Measurements from ENCODE around the gene ADM2. TPM values are rescaled to one million over a fixed set of nuclear protein-coding genes. Genes with fewer than 3 reads are reported as not detected.

The ADM2 gene
- total RNA-seq, 4 donors from 2014 or later: 0.53 TPM; not detected in 3

DNA sequence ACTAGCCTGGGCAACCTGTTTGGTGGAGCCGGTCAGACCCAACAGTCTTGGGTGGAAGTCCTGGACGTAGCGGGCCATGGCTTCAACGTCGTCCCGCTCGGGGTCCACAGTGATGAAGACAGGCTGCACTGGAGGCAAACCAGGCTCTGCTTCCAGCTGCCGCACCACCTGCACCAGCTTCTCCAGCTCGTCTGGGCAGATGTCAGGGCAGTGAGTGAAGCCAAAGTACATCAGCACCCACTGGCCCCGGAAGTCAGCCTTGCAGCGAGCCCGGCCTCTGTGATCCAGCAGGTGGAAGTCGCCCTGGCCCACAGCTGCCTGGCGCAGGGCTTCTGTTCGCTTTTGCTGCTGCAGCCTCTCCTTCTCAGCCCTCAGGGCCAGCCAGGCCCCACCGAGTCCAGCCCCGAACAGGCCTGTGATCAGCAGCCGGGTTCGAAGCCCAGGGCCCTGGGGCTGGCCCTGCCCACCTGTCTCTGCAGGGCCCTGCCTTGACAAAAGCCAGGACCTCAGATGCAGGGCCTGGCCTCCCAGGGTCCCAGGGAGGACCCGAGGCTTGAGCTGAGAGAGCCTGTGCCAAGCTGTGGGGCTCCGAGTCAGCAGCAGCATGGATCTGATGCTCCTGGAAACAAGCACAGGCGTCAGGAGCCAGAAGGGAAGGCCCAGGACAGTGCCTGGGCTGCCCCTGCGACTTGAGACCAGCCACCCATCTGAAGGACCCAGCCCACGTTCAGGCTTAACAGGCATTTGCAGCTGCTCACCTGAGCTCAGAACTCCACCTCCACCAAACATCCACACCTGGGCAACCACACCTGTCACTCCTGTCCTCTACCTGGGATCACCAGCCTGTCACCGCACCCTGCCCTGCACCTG is 42.7 kb downstream of the ADM2 start:
- Histone ChIP-seq H3K9me3 (no peaks in the 10 kb centered on the region), H3K4me3 (peak overlapping the region; percentile 68 to 91 (median 83)), H3K4me1 (peaks cover 13 to 18% of the 10 kb centered on the region in 2 donors), H3K27me3 (peaks cover 0 to 7% (median 3%) of the 10 kb centered on the region in 3 donors), H3K36me3 (peaks cover 0 to 36% of the 10 kb centered on the region in 2 donors), H3K27ac (no peak overlapping the region)
- no peak for ATAC-seq
- no peak for DNase-seq
- intact Hi-C loops (cut with DNase I; ENCODE audit: low total_unique reads) (no loop called here), in situ Hi-C loops (cut with MboI; ENCODE audit: low sequenced_read_pairs in 4 of 4) (no loop called here)
- no peak for TF ChIP-seq POLR2A (IDR thresholded peaks at IDR 0.05)
- TF ChIP-seq, protein P1, sequence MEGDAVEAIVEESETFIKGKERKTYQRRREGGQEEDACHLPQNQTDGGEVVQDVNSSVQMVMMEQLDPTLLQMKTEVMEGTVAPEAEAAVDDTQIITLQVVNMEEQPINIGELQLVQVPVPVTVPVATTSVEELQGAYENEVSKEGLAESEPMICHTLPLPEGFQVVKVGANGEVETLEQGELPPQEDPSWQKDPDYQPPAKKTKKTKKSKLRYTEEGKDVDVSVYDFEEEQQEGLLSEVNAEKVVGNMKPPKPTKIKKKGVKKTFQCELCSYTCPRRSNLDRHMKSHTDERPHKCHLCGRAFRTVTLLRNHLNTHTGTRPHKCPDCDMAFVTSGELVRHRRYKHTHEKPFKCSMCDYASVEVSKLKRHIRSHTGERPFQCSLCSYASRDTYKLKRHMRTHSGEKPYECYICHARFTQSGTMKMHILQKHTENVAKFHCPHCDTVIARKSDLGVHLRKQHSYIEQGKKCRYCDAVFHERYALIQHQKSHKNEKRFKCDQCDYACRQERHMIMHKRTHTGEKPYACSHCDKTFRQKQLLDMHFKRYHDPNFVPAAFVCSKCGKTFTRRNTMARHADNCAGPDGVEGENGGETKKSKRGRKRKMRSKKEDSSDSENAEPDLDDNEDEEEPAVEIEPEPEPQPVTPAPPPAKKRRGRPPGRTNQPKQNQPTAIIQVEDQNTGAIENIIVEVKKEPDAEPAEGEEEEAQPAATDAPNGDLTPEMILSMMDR (IDR thresholded peaks at IDR 0.05 in 4 of 5, conservative IDR thresholded peaks at IDR 0.05 in 1 of 5): no peak

DNA sequence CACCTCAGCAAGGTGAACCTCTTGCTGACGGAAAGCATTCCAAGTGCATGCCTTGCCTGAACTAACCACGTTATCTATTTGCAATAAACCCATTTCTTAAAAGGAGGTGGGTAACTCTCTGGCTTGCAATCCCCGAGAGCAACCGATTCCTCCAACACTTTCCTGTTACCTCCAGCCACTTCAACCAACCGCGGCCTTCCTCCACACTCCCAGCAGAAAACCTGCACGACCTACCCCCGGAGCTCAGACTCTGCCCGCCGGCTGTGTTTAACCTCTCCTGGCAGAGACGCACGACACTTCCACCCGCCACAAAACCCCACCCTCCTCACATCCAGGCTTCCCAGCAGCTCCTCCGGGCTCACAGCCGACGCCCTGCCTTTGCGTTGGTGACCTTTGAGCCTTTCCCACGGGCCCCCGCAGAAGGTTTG is 43.3 kb downstream of the ADM2 start:
- in situ Hi-C loops (cut with MboI; ENCODE audit: low sequenced_read_pairs in 4 of 4): no loop called here
- ATAC-seq: no peak

DNA sequence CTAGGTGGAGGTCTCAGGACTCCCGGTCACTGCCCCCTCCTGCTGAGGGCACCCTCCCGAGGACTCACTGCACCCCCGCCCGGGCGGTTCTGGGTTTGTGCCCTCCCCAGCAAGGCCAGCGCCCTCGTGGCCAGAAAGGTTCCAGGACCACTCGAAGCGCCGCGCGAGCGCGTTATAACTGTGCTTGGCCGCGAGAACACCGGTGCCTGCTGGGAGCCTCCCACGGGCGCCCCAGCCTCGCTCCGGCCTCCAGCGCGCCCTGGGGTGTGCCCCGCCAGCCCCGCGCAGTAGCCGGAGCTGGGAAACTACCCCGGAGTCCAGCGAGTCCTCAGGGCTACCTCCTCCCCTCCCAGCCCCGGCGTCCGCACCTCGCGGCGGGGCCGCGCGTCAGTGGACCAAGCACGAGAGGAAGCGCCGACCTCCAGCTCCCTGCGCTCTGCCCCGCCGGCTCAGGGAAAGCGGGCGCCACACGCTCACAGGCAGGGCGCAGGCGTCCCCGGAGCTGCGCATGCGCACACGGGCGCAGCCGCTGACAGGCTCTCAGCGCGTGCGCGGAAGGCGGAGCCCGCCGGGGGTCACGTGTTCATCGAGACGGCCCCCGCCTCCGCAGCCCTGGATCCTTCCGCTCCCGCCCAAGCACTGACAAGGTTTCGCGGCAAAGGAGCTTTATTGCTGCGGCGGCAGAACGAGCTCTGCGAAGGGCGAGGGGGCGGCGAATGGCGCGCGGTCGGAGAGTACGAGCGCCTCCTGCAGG is 43.9 kb downstream of the ADM2 start, which contains the start of gene SCO2:
Gene SCO2, minus strand, starts transcription at position 495 of the 754 bp plus-strand sequence. CDS start 1,187 bp downstream, outside the sequence.
- in situ Hi-C loops (cut with MboI; ENCODE audit: low sequenced_read_pairs in 4 of 4) (no loop called here), intact Hi-C loops (cut with DNase I; ENCODE audit: low total_unique reads) (loop anchor here (1.0 to 5.0 kb wide), 2 partner anchors 17 to 102 kb away; partner anchors contain the start of genes ARSA and NCAPH2)
- Histone ChIP-seq H3K27me3 (peaks cover 7 to 18% (median 16%) of the 10 kb centered on the region in 3 donors), H3K4me3 (peak within 1 kb of the TSS; percentile 68 to 91 (median 83)), H3K9me3 (no peaks in the 10 kb centered on the region), H3K27ac (peak within 1 kb of the TSS; percentile 84 to 92 (median 88)), H3K4me1 (peaks cover 13 to 18% of the 10 kb centered on the region in 2 donors), H3K36me3 (peaks cover 0 to 28% of the 10 kb centered on the region in 2 donors)
- DNase-seq: peak; percentile 87 to 91
- ATAC-seq: peak; percentile 87
- TF ChIP-seq POLR2A (IDR thresholded peaks at IDR 0.05): peak; percentile 68 to 72
- TF ChIP-seq, protein P1 (IDR thresholded peaks at IDR 0.05 in 4 of 5, conservative IDR thresholded peaks at IDR 0.05 in 1 of 5): peak in 4 of 5 experiments; percentile 37 to 57 (median 47)

More for the DNA sequence above, 43.3 kb downstream of the ADM2 start:
- peaks cover 0 to 29% of the 10 kb centered on the region in 2 donors for H3K36me3 ChIP-seq
- no peak for DNase-seq
- peaks cover 5 to 14% (median 10%) of the 10 kb centered on the region in 3 donors for H3K27me3 ChIP-seq
- no peaks in the 10 kb centered on the region for H3K9me3 ChIP-seq
- peak overlapping the region; percentile 68 to 91 (median 83) for H3K4me3 ChIP-seq
- intact Hi-C loops (cut with DNase I; ENCODE audit: low total_unique reads): loop anchor here (1.0 to 5.0 kb wide), 2 partner anchors 16 to 103 kb away; partner anchors contain the start of genes ARSA and NCAPH2
- H3K4me1 ChIP-seq: peaks cover 13 to 18% of the 10 kb centered on the region in 2 donors
- TF ChIP-seq POLR2A (IDR thresholded peaks at IDR 0.05): no peak
- TF ChIP-seq, protein P1 (IDR thresholded peaks at IDR 0.05 in 4 of 5, conservative IDR thresholded peaks at IDR 0.05 in 1 of 5): no peak
- peak overlapping the region; percentile 84 to 92 (median 88) for H3K27ac ChIP-seq

DNA sequence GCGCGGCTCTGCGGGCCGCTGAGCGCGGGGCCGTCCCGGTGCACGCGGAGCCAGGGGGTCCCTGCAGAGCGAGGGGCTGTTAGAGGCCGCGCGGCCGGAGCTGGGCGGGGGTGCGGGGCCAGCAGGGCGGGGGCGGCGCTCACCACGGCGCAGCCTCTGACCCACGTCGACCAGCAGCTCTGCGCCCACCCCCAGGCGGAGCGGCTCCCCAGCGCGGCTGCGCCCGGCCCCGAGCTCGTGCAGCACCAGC is 44.4 kb downstream of the ADM2 start:
- Histone ChIP-seq H3K4me1 (peaks cover 13 to 22% of the 10 kb centered on the region in 2 donors), H3K27ac (peak overlapping the region; percentile 84 to 92 (median 88)), H3K4me3 (peak overlapping the region; percentile 68 to 91 (median 83)), H3K9me3 (no peaks in the 10 kb centered on the region), H3K27me3 (peaks cover 12 to 23% (median 21%) of the 10 kb centered on the region in 3 donors), H3K36me3 (peaks cover 0 to 28% of the 10 kb centered on the region in 2 donors)
- no peak for DNase-seq
- intact Hi-C loops (cut with DNase I; ENCODE audit: low total_unique reads): loop anchor here (1.0 to 5.0 kb wide), 2 partner anchors 17 to 102 kb away; partner anchors contain the start of genes ARSA and NCAPH2
- TF ChIP-seq POLR2A (IDR thresholded peaks at IDR 0.05): no peak
- TF ChIP-seq, protein P1 (IDR thresholded peaks at IDR 0.05 in 4 of 5, conservative IDR thresholded peaks at IDR 0.05 in 1 of 5): peak in 1 of 5 experiments; percentile 36
- no peak for ATAC-seq
- in situ Hi-C loops (cut with MboI; ENCODE audit: low sequenced_read_pairs in 4 of 4): no loop called here
